ENCODE results near the gene PANK3.
"Not testable (repeated sequence)": the region's sequence is repeated elsewhere in the genome, so short reads cannot be mapped to it uniquely, and the experiment has no call there.

Gene PANK3

DNA sequence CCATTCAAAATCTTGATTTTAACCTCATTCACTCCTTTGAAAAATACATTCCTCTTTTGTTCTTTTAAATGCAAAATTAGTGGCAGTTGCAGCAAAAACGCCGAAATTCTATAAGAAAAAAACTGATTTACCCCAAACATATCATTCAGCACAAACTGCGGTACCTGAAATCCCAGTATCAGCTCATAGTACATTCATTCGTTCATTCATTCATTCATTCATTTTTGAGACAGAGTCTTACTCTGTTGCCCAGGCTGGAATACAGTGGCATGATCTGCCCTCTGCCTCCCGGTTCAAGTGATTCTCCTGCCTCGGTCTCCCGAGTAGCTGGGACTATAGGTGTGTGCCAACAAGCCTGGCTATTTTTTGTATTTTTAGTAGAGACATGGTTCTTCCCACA is 29.6 kb downstream of the PANK3 start:
- DNase-seq, result no peak

DNA sequence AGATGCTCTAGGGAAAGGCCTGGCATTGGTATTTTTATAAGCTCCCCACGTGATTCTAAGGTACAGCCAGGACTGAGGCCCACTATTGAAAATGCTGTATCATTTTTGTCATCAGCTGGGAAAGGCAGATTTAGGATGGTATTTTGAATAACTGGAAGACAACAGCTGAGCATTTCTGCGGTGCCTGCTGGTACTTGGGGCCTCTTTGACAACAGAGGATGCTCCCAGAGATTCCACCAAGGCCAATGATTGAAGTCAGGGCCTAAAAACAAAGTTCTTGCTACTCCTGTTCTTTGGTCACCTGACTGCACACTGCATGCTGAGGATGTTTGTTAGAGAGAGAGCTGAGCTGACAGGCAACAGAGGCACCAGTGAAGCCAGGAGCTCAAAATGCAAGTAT is 42.0 kb downstream of the PANK3 start:
- no peak for DNase-seq

DNA sequence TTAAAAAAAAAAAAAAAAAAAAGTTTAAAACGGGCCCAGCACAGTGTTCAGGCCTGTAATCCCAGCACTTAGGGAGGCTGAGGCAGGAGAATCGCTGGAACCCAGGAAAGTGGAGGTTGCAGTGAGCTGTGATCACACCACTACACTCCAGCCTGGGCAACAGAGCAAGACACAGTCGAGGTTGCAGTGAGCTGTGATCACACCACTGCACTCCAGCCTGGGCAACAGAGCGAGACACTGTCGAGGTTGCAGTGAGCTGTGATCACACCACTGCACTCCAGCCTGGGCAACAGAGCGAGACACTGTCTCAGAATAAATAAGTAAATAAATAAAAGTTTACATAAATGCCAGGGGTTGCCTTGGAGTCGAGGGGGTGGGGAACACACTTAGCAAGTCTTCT is 44.8 kb downstream of the PANK3 start:
- not testable (repeated sequence) for DNase-seq

DNA sequence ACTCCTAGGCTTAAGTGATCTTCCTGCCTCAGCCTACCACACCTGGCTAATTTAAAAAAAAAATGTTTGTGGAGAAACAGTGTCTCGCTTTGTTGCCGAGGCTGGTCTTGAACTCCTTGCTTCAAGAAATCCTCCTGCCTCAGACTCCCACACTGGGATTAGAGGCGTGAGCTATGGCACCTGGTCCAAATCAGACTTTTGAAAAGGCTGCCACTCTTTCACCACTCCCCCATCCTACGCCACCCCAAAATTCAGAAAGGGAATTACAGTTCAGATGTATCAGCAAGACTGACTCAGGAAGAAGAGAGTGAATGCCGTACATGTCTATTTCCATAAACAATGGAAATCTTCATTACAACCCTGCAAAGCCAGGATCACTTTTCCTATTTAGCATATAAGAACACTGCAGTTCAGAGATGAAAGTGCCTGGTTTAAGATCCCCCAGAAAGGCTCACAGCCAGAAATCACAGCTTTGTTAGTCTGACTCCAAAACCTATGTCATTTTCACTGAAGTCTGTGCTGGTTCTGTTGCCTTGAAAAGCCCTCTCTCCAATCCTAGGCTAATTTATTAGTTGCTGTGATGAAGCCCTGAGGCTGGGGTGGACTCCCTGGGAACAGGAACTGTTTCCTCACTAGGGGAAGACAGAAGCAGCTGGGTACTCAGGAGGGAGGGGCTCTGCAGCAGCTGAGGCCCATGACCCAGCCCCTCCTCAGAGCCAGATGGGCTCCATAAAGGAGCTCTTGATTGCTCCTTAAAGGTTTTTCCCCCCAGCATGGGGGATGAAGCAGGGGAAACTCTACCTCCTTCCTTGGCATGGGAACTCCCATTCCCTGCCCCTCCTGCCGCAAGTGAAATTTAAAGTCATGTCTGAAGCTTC is 46.9 kb downstream of the PANK3 start:
- DNase-seq, result no peak

DNA sequence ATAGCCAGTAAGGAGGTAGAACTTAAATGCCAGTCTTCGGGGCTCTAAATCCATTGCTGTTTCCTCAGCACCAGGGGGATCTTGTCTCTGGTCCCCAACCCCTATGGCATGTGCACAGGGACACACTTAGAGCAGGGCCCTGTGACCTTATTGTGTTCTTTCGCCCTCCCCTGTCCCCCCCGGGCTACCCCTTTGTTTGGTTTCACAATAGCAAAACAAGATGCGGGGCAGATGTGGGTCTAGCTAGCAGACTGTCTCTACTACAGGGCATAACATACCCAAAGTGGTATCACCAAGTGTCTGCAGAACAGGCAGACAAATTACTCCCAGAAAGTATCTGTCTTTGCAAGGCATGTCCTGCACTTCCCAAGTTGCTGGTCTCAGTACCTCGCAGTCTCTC is 48.0 kb downstream of the PANK3 start:
- no peak for DNase-seq

DNA sequence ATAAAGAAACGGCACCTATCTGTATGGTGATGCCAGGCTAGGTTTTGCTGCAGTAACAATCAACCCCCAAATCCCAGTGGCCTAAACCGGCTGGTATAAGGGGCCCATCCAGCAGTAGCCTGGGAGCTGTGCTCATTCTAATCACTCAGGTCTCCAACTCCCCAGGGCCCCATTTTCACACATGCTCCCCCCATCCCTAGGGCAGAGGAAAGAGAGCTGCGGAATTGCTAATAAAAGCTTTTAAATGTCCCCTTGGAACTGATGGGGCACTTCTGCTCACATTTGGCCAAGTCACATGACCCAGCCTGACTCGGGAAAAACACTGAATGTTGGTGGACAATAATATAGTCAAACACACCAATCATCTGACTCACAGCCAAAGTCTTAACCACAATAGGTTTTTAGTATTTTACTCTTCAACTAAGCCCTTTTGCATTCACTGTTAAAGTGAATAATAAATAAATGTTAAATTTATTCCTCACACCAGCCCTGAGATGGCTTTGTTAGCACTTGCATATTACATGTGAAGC is 48.5 kb downstream of the PANK3 start:
- DNase-seq, result no peak

DNA sequence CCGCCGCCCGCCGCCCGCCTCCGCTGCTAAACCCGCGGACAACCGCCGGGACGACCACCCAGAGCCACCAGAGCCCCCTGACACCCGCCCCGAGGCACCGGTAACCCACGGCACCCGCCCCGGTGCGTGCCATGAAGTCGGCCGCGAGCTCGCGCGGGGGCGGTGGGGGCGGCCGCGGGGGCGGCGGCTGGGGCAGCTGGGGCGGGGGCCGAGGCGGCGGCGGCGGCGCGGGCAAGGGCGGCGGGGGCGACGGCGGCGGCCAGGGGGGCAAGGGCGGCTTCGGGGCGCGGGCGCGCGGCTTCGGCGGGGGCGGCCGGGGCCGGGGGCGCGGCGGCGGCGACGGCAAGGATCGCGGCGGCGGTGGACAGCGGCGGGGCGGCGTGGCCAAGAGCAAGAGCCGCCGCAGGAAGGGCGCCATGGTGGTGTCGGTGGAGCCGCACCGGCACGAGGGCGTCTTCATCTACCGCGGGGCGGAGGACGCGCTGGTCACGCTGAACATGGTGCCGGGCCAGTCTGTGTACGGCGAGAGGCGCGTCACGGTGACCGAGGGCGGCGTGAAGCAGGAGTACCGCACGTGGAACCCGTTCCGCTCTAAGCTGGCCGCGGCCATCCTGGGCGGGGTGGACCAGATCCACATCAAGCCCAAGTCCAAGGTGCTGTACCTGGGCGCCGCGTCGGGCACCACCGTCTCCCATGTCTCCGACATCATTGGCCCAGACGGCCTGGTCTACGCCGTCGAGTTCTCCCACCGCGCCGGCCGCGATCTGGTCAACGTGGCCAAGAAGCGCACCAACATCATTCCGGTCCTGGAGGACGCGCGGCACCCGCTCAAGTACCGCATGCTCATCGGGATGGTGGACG is 49.6 kb downstream of the PANK3 start:
- no peak for DNase-seq

DNA sequence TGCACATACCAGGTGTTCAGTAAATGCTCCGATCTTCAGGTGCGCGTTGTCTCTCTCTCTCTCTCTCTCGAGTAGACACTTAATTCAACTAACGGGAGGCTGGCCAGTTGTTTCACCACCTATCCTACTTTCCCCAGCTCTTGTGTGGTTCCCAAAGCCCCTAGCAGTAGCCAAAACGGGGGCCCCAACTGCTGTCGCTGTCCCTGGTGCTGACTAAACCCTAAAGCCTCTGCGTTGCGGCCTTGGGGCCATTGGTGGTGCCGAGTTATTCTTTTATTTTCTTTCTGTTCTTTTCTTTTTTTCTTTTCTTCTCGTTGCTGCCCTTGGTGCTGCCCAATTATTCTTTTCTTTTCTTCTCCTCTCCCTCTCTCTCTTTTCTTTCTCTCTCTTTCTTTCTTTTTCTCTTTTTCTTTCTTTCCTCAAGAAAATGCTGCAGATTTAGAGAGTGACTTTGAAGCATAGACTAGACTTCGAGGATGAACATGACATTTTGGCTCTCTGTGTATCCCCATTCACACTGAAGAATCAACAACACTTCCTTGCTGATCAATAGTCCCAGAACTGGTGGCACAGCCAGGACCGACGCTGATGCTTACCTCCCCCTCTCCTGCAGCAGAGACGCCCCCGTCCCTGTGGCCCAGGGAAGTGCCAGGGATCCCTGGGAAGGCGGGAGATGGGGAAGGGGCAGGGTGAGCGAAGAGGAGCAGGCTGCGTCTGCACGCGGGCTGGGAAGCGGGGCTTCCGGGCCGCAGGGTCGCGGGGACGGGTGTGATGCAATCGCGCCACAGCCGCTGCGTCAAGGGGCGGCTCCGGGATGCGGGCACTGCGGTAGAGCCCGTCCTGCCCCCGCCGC is 50.4 kb downstream of the PANK3 start, which contains the start of gene FBLL1:
TSS of gene FBLL1 (plus strand) at position 785 of the 853 bp plus-strand sequence. CDS start 200 bp downstream, outside the sequence.
- no peak for DNase-seq

DNA sequence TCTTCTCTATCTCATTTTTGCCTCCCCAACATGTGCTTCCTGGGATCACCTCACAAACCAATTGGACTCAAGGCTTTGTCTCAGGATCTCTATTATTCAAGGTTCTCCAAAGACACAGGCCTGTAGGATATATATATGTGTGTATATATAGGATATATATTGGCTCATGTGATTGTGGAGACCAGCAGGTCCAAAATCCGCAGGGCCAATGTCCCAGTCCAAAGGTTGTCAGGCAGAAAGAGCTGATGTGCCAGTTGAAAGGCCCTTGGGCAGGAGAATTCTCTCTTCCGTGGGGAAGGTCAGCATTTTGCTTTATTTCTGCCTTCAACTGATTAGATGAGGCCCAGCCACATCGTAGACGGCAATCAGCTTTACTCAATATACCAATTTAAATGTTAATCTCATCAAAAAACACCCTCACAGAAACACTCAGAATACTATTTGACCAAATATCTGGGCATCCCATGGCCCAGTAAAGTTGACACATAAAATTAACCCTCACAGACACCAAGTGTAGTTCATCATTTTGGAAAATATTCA is 51.3 kb downstream of the PANK3 start:
- no peak for DNase-seq

DNA sequence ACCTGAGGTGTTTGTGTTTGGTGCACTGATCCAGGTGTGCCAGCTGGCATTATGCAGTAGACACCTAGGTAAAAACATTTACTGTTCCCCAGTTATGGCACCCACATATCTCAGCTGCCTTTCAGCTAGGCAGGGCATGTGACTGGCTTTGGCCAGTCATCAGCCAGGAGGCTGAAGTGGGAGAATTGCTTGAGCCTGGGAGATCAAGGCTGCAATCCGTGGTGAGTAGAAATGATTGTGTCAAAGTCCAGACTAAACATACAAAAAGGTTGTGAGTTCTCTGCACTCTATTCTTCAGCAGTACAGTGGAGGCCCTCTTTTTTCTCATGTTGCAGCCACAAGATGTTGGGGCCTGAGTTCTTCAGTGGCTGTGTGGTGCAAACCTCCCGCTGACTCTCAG is 53.3 kb downstream of the PANK3 start:
- no peak for DNase-seq

DNA sequence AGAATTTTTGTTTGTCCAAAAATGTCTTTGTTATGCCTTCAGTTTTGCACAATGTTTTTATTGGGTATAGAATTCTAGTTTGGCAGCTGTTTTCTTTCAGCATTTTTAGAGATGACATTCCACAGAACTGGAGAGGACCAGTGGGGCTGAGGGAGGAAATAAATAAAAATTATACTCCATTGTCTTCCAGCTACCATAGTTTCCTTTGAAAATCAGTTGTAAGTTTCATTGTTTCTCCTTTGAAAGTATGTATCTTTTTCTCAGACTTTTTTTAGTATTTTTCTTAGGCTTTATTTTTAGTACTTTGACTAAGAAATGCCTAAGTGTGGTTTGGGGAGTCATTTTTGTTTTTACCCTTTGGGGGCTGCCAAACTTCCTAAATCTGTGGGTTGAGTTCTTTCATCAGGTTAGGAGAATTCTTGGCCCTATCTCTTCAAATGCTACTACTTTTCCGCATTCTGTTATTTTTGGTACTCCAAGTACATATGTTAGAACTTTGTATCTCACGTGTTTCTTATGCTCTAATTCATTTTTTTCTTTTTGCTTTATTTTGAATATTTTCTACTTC is 65.2 kb downstream of the PANK3 start:
- DNase-seq, result no peak

DNA sequence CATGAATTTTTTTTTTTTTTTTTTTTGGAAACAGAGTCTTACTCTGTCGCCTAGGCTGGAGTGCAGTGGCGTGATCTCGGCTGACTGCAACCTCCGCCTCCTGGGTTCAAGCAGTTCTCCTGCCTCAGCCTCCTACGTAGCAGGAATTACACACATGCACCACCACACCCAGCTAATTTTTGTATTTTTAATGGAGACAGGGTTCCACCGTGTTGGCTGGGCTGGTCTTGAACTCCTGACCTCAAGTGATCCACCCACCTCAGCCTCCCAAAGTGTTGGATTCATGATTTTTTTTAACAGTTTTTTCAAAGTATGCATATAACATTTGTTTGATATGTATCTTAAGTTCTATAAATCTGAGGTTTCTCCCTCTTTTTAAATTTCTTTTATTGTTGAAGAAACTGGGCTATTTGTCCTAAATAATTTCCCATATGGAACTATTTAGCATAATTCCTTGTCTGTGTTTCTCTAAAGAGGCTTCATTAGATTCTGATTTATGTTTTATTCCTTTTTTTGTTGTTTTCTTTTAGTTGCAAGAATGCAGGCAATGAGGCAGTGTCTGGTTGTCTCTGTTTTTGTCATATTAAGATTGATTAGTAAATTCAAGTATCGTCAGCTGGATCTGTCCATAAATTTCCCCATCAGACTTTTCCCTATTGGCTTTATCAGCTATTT is 76.5 kb downstream of the PANK3 start:
- DNase-seq, result no peak
